Upper lobe of left lung (tissue), 6 donors: ENCODE measurements around the gene DIDO1. TPM values are rescaled to one million over a fixed set of nuclear protein-coding genes. Genes with fewer than 3 reads are reported as not detected.

Experiments used
- ATAC-seq, 2 donors: fragments of 200-7000 bp; cut with Tn5 transposase; one replicate each; pipeline ENCODE4 v1.9.1; 2022; ENCODE audit warnings: mild to moderate bottlenecking in 2 of 2, moderate library complexity in 2 of 2; ENCODE audit not compliant: low FRiP score in 2 of 2
- DNase-seq, 2 donors: peaks; one replicate each; pipeline ENCODE4 v3.0.0-alpha.2; 2019 to 2020
- H3K27ac ChIP-seq, 4 donors: fragments of 200-600 bp; sonication (generic); one replicate each; pipeline ENCODE4 v1.5.1; 2016 to 2019
- H3K27me3 ChIP-seq, 4 donors: fragments of 200-600 bp; sonication (generic); one replicate each; pipeline ENCODE4 v1.5.1; 2017 to 2019
- H3K36me3 ChIP-seq, 4 donors: fragments of 200-600 bp; sonication (generic); one replicate each; pipeline ENCODE4 v1.5.1; 2016 to 2019
- H3K4me1 ChIP-seq, 4 donors: fragments of 200-600 bp; sonication (generic); one replicate each; pipeline ENCODE4 v1.5.1; 2018 to 2019
- H3K4me3 ChIP-seq, 4 donors: fragments of 200-600 bp; sonication (generic); one replicate each; pipeline ENCODE4 v1.5.1; 2017 to 2019; ENCODE audit warnings: mild to moderate bottlenecking in 2 of 4, moderate library complexity in 1 of 4
- H3K9me3 ChIP-seq, 4 donors: fragments of 200-600 bp; sonication (generic); one replicate each; pipeline ENCODE4 v1.5.1; 2018 to 2019
- EP300 ChIP-seq, 4 donors: sonication (generic); formaldehyde crosslinking; IDR thresholded peaks; one replicate each; pipeline ENCODE4 v1.5.1; 2017; ENCODE audit warnings: antibody characterized with exemption in 4 of 4, control low read depth in 2 of 4
- POLR2A ChIP-seq, 4 donors: fragments of 450-650 bp; IDR thresholded peaks; one replicate each; pipeline ENCODE4 v1.5.1; 2016 to 2017; ENCODE audit warnings: antibody characterized with exemption in 4 of 4, mild to moderate bottlenecking in 2 of 4
- POLR2AphosphoS5 ChIP-seq, 2 donors: sonication (generic); formaldehyde crosslinking; IDR thresholded peaks; one replicate each; pipeline ENCODE4 v1.5.1; 2017; ENCODE audit warnings: antibody characterized with exemption in 2 of 2
- WGBS, 2 donors: methylation state at CpG; one replicate each; pipeline ENCODE4 v1.1.5; 2017 to 2018; 5-methylcytosine and 5-hydroxymethylcytosine counted together
- total RNA-seq, 6 donors: library from RNA; depleted of rRNA in 4 of 6; stranded (reverse); fragments of >200 nt in 4 of 6; gene quantifications; one replicate each; pipeline versions ENCODE4 v1.1.0 to v1.2.1, GENCODE V29; 2016 to 2021
- TF ChIP-seq, protein P1 (sequence below), 6 experiments: fragments of 450-650 bp in 4 of 6; fragments of 200-600 bp in 2 of 6; sonication (generic) in 2 of 6; IDR thresholded peaks; one replicate each; pipeline ENCODE4 v1.5.1; 2016 to 2019; ENCODE audit warnings: antibody characterized with exemption in 6 of 6
- donor health status: DM: no; HTN: no; CAD: no; lungs with moderate emphysema.
- donor health status: DM: no; HTN: yes; CAD: no; lungs with severe emphysema.

DIDO1 gene
- total RNA-seq, 6 donors from 2014 or later, result 51.6 to 109 (median 58.9) TPM

DNA sequence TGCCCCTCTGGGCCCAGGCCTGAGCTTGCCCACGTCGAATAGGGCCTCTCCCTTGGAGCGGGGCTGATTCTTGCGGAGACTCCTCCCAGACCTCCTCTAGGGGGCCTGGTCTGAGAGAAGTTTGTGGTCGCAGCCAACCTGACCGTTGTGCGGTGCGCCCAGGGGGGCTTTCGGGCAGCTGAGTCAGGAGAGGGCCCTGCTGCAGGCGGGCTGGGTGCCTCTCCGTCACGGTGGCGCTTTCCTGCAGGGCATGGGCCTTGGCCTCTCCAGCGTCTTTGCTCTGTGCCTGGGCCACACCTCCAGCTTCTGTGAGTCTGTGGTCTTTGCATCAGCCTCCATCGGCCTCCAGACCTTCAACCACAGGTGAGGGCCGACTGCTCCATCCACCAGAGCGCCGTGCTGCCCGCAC lies 39.1 kb upstream of the DIDO1 start:
- H3K4me3 ChIP-seq, result no peak overlapping the region
- H3K27me3 ChIP-seq, result peaks cover 0 to under 1% (median 0%) of the 10 kb centered on the region in 4 donors
- WGBS, 2 donors, result 81 to 83% methylated on average over 8 to 12 of the region's 19 CpGs
- peak in 1 of 2 donors; percentile 63 for DNase-seq
- peaks cover 0 to 9% (median 4%) of the 10 kb centered on the region in 4 donors for H3K36me3 ChIP-seq
- ATAC-seq, result no peak
- H3K4me1 ChIP-seq, result no peaks in the 10 kb centered on the region
- no peaks in the 10 kb centered on the region for H3K9me3 ChIP-seq
- no peak overlapping the region for H3K27ac ChIP-seq
- TF ChIP-seq, protein P1, sequence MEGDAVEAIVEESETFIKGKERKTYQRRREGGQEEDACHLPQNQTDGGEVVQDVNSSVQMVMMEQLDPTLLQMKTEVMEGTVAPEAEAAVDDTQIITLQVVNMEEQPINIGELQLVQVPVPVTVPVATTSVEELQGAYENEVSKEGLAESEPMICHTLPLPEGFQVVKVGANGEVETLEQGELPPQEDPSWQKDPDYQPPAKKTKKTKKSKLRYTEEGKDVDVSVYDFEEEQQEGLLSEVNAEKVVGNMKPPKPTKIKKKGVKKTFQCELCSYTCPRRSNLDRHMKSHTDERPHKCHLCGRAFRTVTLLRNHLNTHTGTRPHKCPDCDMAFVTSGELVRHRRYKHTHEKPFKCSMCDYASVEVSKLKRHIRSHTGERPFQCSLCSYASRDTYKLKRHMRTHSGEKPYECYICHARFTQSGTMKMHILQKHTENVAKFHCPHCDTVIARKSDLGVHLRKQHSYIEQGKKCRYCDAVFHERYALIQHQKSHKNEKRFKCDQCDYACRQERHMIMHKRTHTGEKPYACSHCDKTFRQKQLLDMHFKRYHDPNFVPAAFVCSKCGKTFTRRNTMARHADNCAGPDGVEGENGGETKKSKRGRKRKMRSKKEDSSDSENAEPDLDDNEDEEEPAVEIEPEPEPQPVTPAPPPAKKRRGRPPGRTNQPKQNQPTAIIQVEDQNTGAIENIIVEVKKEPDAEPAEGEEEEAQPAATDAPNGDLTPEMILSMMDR (IDR thresholded peaks at IDR 0.05), result no peak
- TF ChIP-seq EP300 (IDR thresholded peaks at IDR 0.05) (no peak), POLR2AphosphoS5 (IDR thresholded peaks at IDR 0.05) (no peak), POLR2A (IDR thresholded peaks at IDR 0.05) (no peak)

DNA sequence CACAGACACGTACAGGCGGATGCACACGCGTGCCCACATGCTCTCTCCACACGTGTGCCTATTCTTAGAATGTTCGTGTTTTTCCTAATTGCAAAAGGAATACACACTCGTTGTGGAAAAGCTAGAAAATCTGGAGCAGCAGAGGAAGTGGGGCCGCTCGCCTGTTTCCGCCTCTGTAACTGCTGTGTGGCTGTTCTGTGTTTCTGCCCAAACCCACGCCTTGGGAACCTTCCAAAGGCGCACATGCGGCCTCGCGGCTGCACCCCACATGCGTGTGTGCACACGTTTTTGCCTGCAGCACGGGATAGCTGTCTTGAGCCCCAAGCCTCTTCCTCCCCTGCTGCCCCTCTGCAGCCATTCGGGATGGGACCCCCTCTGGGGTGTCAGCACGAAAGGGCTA lies 38.4 kb upstream of the DIDO1 start:
- H3K27ac ChIP-seq, result no peak overlapping the region
- H3K4me1 ChIP-seq, result no peaks in the 10 kb centered on the region
- WGBS, 2 donors, result 77 to 81% methylated on average over 20 of the region's 20 CpGs
- TF ChIP-seq POLR2A (IDR thresholded peaks at IDR 0.05) (no peak), EP300 (IDR thresholded peaks at IDR 0.05) (no peak), POLR2AphosphoS5 (IDR thresholded peaks at IDR 0.05) (no peak)
- TF ChIP-seq, protein P1 (IDR thresholded peaks at IDR 0.05), result no peak
- H3K9me3 ChIP-seq, result no peaks in the 10 kb centered on the region
- no peak for ATAC-seq
- H3K4me3 ChIP-seq, result no peak overlapping the region
- H3K36me3 ChIP-seq, result peaks cover 0 to 9% (median 4%) of the 10 kb centered on the region in 4 donors
- H3K27me3 ChIP-seq, result no peaks in the 10 kb centered on the region
- DNase-seq, result peak in 1 of 2 donors; percentile 46

DNA sequence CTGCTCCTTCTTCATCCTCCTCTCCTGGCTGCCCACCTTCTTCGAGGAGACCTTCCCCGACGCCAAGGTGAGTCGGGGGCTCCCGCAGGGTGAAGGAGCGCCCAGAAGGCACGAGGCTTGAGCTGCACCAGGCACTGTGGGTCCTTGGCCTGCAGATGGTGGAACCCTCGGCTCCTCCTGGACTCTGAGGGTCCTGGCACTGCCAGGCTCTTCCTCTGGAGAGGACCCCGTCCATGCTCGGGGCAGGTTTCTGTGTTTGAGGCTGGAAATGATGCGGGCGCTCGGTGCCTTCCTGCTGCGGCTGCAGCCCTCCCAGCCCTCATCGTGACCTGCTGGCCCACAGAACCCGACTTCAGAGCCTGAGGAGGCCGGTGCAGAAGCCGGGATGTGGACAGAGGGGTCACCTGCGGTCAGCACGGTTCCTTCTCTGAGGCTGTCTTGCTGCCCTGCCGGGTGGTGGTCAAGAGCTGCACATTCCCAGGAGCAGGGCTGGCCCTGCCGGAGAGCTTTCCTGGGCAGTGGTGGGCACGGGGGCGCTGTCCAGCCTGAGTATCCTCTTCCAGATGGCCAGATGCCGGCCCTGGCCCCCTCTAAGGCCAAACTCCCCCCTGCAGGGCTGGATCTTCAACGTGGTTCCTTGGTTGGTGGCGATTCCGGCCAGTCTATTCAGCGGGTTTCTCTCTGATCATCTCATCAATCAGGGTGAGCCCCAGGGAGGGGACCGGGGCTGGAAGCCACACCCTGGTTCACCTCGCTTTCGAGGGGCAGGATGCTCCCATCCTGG lies 37.5 kb upstream of the DIDO1 start:
- Histone ChIP-seq H3K9me3 (no peaks in the 10 kb centered on the region), H3K4me3 (no peak overlapping the region), H3K27me3 (no peaks in the 10 kb centered on the region), H3K4me1 (no peaks in the 10 kb centered on the region), H3K36me3 (peaks cover 0 to 9% (median 4%) of the 10 kb centered on the region in 4 donors), H3K27ac (no peak overlapping the region)
- DNase-seq, result peak in 1 of 2 donors; percentile 59
- TF ChIP-seq, protein P1 (IDR thresholded peaks at IDR 0.05), result no peak
- TF ChIP-seq POLR2AphosphoS5 (IDR thresholded peaks at IDR 0.05), result no peak
- TF ChIP-seq EP300 (IDR thresholded peaks at IDR 0.05), result no peak
- no peak for TF ChIP-seq POLR2A (IDR thresholded peaks at IDR 0.05)
- no peak for ATAC-seq
- WGBS, 2 donors, result 86 to 90% methylated on average over 23 to 32 of the region's 32 CpGs

DNA sequence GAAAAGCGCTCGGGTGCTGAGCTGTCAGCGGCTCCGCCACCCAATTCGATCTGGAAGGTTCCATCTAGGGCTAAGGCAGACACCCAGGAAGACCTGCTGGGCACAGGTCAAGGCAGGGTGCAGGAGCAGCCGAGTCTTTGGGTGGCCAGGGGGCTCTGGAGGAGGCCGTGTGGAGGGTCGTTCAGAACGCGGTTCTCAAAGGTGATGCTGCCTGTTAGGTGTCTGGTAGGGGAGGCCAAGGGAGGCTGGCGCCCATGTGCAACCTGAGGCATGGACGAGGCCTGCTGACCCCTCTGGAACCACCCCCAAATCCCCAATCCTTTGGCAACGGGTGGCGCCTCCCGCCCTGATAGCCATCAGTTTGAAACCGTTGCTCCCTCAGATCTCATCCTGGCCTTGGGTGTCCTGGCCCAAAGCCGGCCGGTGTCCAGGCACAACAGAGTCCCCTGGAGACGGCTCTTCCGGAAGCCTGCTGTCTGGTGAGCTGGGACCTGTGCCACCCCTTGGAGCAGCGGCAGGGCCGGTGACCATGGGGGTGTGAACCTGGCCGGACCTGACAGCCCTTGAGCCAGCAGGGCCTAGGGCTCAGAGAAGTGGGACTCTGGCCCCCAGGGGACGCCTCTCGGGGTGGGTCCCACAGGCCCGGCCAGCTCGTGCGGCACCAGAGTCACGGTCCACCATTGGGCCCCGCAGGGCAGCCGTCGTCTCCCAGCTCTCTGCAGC lies 36.7 kb upstream of the DIDO1 start:
- TF ChIP-seq POLR2A (IDR thresholded peaks at IDR 0.05) (no peak), POLR2AphosphoS5 (IDR thresholded peaks at IDR 0.05) (no peak), EP300 (IDR thresholded peaks at IDR 0.05) (no peak)
- TF ChIP-seq, protein P1 (IDR thresholded peaks at IDR 0.05), result no peak
- H3K36me3 ChIP-seq, result peaks cover 0 to 9% (median 4%) of the 10 kb centered on the region in 4 donors
- no peak overlapping the region for H3K4me3 ChIP-seq
- H3K9me3 ChIP-seq, result no peaks in the 10 kb centered on the region
- H3K27me3 ChIP-seq, result no peaks in the 10 kb centered on the region
- H3K4me1 ChIP-seq, result no peaks in the 10 kb centered on the region
- ATAC-seq, result no peak
- H3K27ac ChIP-seq, result no peak overlapping the region
- DNase-seq, result peak in 1 of 2 donors; percentile 81
- 90 to 93% methylated on average over 3 to 27 of the region's 32 CpGs for WGBS, 2 donors
